ENCODE measurements around the gene CENPS.
"Not testable (repeated sequence)": the region's sequence is repeated elsewhere in the genome, so short reads cannot be mapped to it uniquely, and the experiment has no call there.

The CENPS gene

GRCh38 chr1:10430216-10431069 lies at the start of gene CENPS:
Gene CENPS, plus strand, starts transcription at chr1:10430433. Its CDS starts 85 bp downstream, at chr1:10430518.
- DNase-seq (ENCODE audit: low spot score), result peak; percentile 83

GRCh38 chr1:10380594-10381275 lies 49.5 kb upstream of the CENPS start:
- no peak for DNase-seq (ENCODE audit: low spot score)

- no peak for DNase-seq (ENCODE audit: low spot score)
Measured at GRCh38 chr1:10383630-10384029, 46.6 kb upstream of the CENPS start.

GRCh38 chr1:10384219-10384618 lies 46.0 kb upstream of the CENPS start:
- no peak for DNase-seq (ENCODE audit: low spot score)

- no peak for DNase-seq (ENCODE audit: low spot score)
Measured at GRCh38 chr1:10386761-10387676, 43.2 kb upstream of the CENPS start.

- peak; percentile 37 for DNase-seq (ENCODE audit: low spot score)
Measured at GRCh38 chr1:10387677-10388386, 42.4 kb upstream of the CENPS start.

GRCh38 chr1:10388387-10388715 lies 41.9 kb upstream of the CENPS start:
- no peak for DNase-seq (ENCODE audit: low spot score)

GRCh38 chr1:10389271-10389973 lies 40.8 kb upstream of the CENPS start:
- no peak for DNase-seq (ENCODE audit: low spot score)

GRCh38 chr1:10396870-10397269 lies 33.4 kb upstream of the CENPS start:
- DNase-seq (ENCODE audit: low spot score), result no peak

- no peak for DNase-seq (ENCODE audit: low spot score)
Measured at GRCh38 chr1:10398278-10398733, 31.9 kb upstream of the CENPS start.

- DNase-seq (ENCODE audit: low spot score), result peak; percentile 98
Measured at GRCh38 chr1:10398734-10399443, 31.3 kb upstream of the CENPS start, which contains the start of gene PGD. Gene PGD, plus strand, starts transcription at chr1:10399064. Its CDS starts 54 bp downstream, at chr1:10399118.

- peak; percentile 44 for DNase-seq (ENCODE audit: low spot score)
Measured at GRCh38 chr1:10399444-10399941, 30.7 kb upstream of the CENPS start.

GRCh38 chr1:10400013-10400412 lies 30.2 kb upstream of the CENPS start:
- DNase-seq (ENCODE audit: low spot score), result no peak

- no peak for DNase-seq (ENCODE audit: low spot score)
Measured at GRCh38 chr1:10401281-10401680, 29.0 kb upstream of the CENPS start.

GRCh38 chr1:10402729-10403274 lies 27.4 kb upstream of the CENPS start:
- no peak for DNase-seq (ENCODE audit: low spot score)

GRCh38 chr1:10407201-10407600 lies 23.0 kb upstream of the CENPS start:
- no peak for DNase-seq (ENCODE audit: low spot score)

- no peak for DNase-seq (ENCODE audit: low spot score)
Measured at GRCh38 chr1:10415211-10415930, 14.9 kb upstream of the CENPS start.

- not testable (repeated sequence) for DNase-seq (ENCODE audit: low spot score)
Measured at GRCh38 chr1:10415967-10416366, 14.3 kb upstream of the CENPS start.

GRCh38 chr1:10418741-10419140 lies 11.5 kb upstream of the CENPS start:
- DNase-seq (ENCODE audit: low spot score), result not testable (repeated sequence)
